Activated naive CD8-positive, alpha-beta T cell (primary cell): ENCODE data around the gene ANKRD44.

Source experiments
- H3K27ac Mint-ChIP-seq: one replicate; pipeline ENCODE4 v1.8.0; 2021; ENCODE audit warnings: mixed read lengths
- H3K27me3 Mint-ChIP-seq: one replicate; pipeline ENCODE4 v1.8.0; 2021; ENCODE audit warnings: mixed read lengths
- H3K36me3 Mint-ChIP-seq: one replicate; pipeline ENCODE4 v1.8.0; 2021; ENCODE audit warnings: mixed read lengths
- H3K4me1 Mint-ChIP-seq: one replicate; pipeline ENCODE4 v1.8.0; 2021; ENCODE audit warnings: low read depth, mixed read lengths
- H3K4me3 Mint-ChIP-seq: one replicate; pipeline ENCODE4 v1.8.0; 2021; ENCODE audit warnings: mild to moderate bottlenecking, mixed read lengths
- H3K9me3 Mint-ChIP-seq: one replicate; pipeline ENCODE4 v1.8.0; 2021; ENCODE audit warnings: low read depth, mixed read lengths

Gene ANKRD44

DNA sequence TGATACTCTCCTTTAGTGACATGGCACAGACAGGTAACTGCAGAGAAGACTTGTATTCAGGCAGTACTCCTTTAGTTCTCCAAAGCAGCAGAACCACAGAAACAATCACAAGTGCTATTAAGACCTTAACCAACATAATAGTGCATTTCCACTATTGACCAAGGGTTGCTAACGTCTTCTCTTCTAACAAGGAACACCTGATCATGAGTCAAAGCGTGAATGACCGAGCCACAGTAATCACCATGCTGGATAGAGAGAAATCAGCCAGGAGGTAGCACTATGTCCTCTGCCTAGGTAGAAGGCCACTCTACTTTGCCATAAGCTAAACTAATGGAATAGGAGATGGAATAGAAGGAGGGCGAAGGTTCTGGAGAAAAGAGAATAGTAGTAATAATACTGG lies 161.0 kb downstream of the ANKRD44 start:
- no peak overlapping the region for H3K4me3 Mint-ChIP-seq
- H3K27me3 Mint-ChIP-seq, result no peaks in the 10 kb centered on the region
- H3K4me1 Mint-ChIP-seq, result peaks cover 93% of the 10 kb centered on the region
- peaks cover 10% of the 10 kb centered on the region for H3K36me3 Mint-ChIP-seq
- H3K9me3 Mint-ChIP-seq, result no peaks in the 10 kb centered on the region
- peak overlapping the region; percentile 99 for H3K27ac Mint-ChIP-seq

DNA sequence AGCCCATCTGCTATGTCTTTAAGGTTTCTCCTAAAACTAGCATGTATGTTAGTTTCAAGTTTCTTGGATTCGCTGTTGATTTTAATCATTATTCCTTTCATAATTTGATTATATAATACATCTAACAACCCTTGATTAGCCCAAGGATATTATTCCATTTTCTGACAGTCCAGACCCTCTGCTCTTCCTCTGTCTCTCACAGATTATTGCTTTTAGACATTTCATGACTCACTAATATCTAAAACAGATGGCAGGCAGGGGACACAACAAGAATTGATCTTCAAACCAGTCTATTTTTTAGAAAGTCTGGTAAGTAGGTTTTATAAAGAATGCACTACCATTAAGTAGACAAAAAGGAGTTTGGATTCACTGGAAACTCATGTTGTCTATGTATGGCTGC lies 162.2 kb downstream of the ANKRD44 start:
- H3K36me3 Mint-ChIP-seq, result peaks cover 10% of the 10 kb centered on the region
- H3K4me1 Mint-ChIP-seq, result peaks cover 91% of the 10 kb centered on the region
- H3K27ac Mint-ChIP-seq, result peak overlapping the region; percentile 99

DNA sequence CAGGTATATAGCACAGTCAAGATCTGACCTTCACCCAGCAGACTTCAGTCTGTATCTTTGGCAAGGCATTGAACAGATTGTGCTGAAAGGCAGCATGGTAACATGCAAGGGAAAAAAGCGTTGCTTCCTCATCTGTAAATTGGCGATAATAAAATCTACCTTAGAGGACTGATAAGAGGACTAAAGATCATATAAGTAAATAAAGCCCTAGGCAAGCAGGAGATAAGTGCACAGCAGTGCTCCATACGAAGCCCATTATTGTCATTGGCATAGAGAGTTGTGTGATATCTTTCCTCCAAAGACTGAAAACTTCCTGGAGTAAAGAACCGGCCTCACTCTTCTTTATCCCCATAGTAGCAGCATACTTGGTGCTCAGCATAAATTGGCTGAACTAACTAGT lies 162.6 kb downstream of the ANKRD44 start:
- Mint-ChIP-seq H3K4me1 (peaks cover 86% of the 10 kb centered on the region), H3K36me3 (peaks cover 10% of the 10 kb centered on the region), H3K9me3 (no peaks in the 10 kb centered on the region), H3K27me3 (no peaks in the 10 kb centered on the region), H3K27ac (peak overlapping the region; percentile 99), H3K4me3 (no peak overlapping the region)

More for the DNA sequence above, 162.2 kb downstream of the ANKRD44 start:
- Mint-ChIP-seq H3K27me3 (no peaks in the 10 kb centered on the region), H3K4me3 (no peak overlapping the region), H3K9me3 (no peaks in the 10 kb centered on the region)

DNA sequence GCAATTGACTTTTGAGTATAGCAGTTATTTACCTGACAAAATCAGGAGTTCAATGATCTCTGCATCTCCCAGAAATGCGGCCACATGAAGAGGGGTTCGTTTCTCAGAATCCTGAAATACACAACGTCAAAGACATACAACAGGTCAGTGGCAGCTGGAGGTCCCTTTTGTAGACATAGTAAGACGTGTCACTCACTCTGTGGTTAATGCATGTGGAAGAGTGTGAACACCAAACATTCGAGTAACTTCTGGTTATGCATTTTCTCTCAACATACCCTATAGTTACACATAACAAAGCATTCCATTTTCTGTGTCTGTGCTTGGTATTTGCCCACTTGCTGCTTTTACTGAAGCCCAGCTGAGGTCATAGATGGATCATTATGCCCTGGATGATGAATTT lies 163.6 kb downstream of the ANKRD44 start:
- Mint-ChIP-seq H3K27me3 (no peaks in the 10 kb centered on the region), H3K36me3 (peaks cover 10% of the 10 kb centered on the region), H3K9me3 (no peaks in the 10 kb centered on the region), H3K4me1 (peaks cover 84% of the 10 kb centered on the region), H3K27ac (peak overlapping the region; percentile 99), H3K4me3 (no peak overlapping the region)

DNA sequence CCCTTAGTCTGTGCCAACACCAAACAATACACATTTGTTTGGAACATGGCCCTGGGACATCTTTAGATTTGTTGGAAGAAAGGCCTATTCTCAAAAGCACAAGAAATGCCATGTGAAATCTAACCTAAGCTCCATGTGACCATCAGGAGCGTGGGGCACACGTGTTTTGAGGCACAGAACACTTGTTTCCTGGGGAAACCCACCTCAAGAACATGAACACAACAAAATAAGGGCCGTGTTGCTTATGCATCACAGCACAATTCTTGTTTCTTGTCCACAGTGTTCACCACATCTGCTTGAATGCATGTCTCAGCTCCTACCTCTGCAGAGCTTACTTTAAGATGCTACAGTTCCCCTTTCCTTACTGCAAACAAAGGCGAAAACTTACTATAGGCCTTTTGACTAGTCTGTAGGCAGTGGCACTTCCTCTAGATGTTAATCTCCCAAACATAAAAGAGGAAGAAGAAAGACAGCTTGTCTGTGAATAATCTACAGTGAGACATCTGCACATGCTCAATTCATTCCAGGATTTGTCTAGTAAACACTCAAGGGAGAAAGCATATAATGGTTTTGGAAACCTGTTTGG lies 165.0 kb downstream of the ANKRD44 start:
- Mint-ChIP-seq H3K36me3 (peaks cover 10% of the 10 kb centered on the region), H3K27ac (peak overlapping the region; percentile 99), H3K9me3 (no peaks in the 10 kb centered on the region), H3K27me3 (no peaks in the 10 kb centered on the region), H3K4me1 (peaks cover 83% of the 10 kb centered on the region), H3K4me3 (peak overlapping the region; percentile 58)

DNA sequence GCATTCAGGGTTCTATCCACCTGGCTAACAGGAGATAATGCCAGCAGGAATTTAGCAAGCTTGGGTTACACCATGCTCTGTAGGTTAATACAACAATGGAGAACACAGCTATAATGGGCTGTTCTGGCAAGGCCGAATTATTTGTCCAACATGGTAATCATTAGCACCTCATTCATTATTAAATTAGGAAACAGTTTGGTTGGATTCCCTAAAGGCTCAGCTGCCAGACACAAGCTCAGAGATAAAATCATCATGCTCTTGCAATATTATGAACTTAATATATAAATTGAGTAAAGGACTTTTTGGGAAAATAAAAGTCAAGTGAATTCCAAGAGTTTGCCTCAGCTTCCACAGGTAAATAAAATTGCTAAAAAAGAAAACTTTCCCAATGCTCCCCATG lies 166.4 kb downstream of the ANKRD44 start:
- Mint-ChIP-seq H3K4me3 (no peak overlapping the region), H3K27ac (peak overlapping the region; percentile 91), H3K9me3 (no peaks in the 10 kb centered on the region), H3K4me1 (peaks cover 81% of the 10 kb centered on the region), H3K36me3 (peaks cover 6% of the 10 kb centered on the region), H3K27me3 (no peaks in the 10 kb centered on the region)

DNA sequence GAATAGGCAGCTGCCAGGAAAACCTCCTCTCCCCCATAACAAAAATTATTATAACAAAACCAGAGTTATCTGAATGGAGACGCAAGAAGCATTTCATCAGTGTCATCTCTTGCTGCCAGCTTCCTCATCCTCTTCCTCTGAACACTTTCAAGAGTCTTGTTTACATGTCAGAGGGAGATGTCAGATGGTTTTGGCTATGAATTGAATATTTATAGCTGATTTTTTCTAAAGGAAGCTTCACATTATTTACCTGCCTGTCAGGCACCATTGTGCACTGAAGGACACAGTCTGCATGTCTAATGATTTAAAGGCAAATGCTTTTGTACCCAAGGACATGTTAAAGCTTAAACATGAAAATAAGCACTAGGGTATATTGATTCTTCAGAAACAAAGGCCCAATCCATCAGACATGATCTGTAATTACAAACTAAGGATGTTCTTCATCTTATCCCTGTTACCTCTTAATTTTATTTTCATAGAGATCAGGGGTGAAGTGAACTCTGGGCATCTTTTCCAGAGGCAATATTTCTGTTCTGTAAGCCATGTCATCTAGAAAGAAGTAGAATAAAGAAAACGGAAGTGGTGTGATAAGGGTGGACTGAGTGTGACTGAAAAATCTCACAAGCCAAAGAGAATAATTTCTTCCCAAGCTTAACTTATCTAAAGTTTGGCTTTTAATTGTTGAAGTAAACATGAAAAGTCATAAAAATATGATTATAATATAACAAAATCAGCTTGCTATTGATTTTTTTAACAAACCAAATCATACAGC lies 168.7 kb downstream of the ANKRD44 start:
- Mint-ChIP-seq H3K27me3 (no peaks in the 10 kb centered on the region), H3K36me3 (peaks cover 9% of the 10 kb centered on the region), H3K9me3 (no peaks in the 10 kb centered on the region), H3K4me3 (no peak overlapping the region), H3K4me1 (peaks cover 81% of the 10 kb centered on the region), H3K27ac (peak overlapping the region; percentile 68)

DNA sequence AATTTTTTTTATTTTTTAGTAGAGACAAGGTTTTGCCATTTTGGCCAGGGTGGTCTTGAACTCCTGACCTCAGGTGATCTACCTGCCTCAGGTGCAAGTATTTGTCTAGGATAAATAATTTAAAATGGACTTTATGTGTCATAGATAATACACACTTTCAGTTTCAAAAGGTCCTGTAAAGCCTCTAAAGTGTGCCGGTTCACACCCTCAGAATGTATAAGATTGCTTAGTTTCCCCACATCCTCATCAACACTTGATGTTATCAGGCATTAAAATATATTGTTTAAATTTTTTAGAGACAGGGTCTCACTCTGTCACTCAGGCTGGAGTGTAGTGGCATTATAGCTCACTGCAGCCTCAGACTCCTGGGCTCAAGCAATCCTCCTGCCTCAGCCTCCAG lies 170.5 kb downstream of the ANKRD44 start:
- H3K27ac Mint-ChIP-seq, result peak overlapping the region; percentile 76
- peaks cover 19% of the 10 kb centered on the region for H3K36me3 Mint-ChIP-seq
- H3K9me3 Mint-ChIP-seq, result no peaks in the 10 kb centered on the region
- no peaks in the 10 kb centered on the region for H3K27me3 Mint-ChIP-seq
- peaks cover 83% of the 10 kb centered on the region for H3K4me1 Mint-ChIP-seq
- no peak overlapping the region for H3K4me3 Mint-ChIP-seq

DNA sequence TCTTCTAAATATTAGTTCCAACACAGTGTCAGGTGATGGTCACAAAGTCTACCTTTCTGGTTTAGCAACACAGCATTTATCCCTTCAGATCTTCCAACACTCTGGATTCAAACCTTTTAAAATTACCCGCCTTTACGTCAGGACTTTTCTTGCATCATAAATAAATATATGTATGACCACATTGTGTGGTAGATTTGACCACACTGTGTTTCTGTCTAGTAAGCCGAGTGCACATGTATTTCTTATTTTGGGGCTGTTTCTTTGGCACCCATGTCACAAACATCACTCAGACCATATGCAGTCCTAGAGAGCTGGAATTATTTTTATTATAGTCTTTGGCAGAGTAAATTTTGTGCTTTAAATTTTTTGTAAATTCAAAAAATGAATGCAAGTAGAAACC lies 172.1 kb downstream of the ANKRD44 start:
- no peaks in the 10 kb centered on the region for H3K9me3 Mint-ChIP-seq
- H3K36me3 Mint-ChIP-seq, result peaks cover 23% of the 10 kb centered on the region
- no peaks in the 10 kb centered on the region for H3K27me3 Mint-ChIP-seq
- H3K4me1 Mint-ChIP-seq, result peaks cover 84% of the 10 kb centered on the region
- peak overlapping the region; percentile 64 for H3K4me3 Mint-ChIP-seq
- H3K27ac Mint-ChIP-seq, result peak overlapping the region; percentile 91

DNA sequence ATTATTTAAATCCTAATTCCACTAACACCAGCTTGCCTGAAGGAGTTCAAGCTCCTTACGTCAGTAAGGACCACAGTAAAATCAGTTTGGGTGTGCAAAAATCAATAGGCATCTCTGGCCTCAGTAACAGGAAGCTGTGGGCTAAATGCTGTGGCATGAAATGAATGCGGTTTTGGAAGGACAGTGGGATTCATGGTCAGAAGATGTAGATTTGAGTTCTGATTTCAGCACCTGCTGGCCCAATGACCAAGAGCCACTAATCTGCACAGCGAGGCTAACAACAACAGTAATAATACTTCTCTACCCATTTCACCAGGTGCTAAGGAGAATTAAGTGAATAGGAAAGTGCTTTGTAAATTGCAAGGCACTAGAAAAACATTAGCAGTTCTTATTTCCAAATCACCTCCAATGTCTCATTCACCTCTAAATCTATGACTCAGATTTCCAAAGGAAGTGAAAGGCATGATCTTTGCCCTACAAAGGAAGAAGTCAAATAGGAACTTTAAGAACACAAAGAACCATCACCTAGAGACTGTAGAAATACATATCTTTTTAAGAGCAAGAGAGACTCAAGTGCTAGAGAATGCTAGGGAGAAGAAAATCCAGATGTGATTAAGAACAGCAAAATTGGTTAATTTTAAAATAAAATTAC lies 172.6 kb downstream of the ANKRD44 start:
- H3K27me3 Mint-ChIP-seq, result no peaks in the 10 kb centered on the region
- peak overlapping the region; percentile 64 for H3K4me3 Mint-ChIP-seq
- H3K4me1 Mint-ChIP-seq, result peaks cover 89% of the 10 kb centered on the region
- peaks cover 25% of the 10 kb centered on the region for H3K36me3 Mint-ChIP-seq
- H3K9me3 Mint-ChIP-seq, result no peaks in the 10 kb centered on the region
- peak overlapping the region; percentile 91 for H3K27ac Mint-ChIP-seq

DNA sequence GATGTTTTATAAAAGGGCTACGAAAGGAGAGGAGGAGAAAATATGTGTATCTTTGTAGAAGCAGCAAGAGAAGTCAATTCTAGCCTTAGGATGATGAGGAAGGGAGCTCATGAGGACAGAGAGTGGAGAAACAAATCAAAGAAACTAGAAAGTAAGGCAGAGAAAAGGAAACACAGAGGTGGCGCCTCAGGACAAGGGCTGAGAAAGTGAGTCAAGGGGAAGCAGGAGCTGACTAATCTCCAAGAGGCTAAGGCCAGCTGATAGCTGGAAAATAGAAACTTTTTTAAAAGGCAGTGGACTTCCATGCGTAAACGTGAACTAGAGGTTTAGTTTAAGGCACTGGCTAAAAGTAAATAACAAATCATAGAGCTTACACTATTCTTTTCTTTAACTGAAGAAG lies 173.3 kb downstream of the ANKRD44 start:
- H3K4me1 Mint-ChIP-seq, result peaks cover 92% of the 10 kb centered on the region
- no peaks in the 10 kb centered on the region for H3K27me3 Mint-ChIP-seq
- H3K9me3 Mint-ChIP-seq, result no peaks in the 10 kb centered on the region
- peak overlapping the region; percentile 91 for H3K27ac Mint-ChIP-seq
- peaks cover 29% of the 10 kb centered on the region for H3K36me3 Mint-ChIP-seq
- H3K4me3 Mint-ChIP-seq, result peak overlapping the region; percentile 64

DNA sequence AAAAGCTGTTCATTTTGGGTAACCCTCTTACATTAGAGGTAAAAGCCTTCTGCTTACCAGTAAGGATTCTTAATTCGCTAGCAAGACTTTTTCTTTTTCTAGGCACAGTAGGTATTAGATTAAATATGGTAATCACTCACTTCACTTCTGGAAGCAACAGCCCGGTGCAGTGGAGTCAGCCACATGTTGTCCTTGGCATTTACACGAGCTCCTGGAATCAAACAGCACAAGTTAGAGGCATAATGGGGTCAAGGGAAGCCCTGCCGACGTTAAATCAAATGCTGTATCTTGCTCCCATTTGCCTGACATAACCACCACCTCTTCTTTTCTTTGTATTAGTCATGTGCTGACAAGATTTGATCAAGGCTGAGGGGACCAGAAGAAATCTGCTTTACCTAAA lies 174.1 kb downstream of the ANKRD44 start:
- Mint-ChIP-seq H3K9me3 (no peaks in the 10 kb centered on the region), H3K36me3 (peaks cover 29% of the 10 kb centered on the region), H3K27me3 (no peaks in the 10 kb centered on the region), H3K4me3 (peak overlapping the region; percentile 64), H3K27ac (peak overlapping the region; percentile 91), H3K4me1 (peaks cover 92% of the 10 kb centered on the region)

DNA sequence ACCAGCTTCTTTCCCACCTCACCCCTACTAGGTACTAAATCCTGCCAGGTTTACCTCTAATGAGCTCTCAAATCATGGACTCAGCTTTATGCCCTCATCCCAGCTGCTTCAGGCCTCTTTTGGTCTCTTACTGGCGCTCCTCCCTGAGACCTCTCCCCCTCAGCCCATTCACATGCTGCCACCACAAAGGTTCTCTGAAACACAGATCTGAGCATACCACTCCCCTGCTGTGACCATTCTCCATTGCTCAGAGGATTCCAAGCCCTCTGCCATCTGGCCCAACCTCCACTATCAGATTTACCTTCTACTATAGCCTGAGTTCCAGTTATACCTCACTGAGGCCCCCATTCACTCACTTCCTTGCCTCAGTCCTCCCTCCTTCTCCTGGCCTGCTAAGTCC lies 174.8 kb downstream of the ANKRD44 start:
- Mint-ChIP-seq H3K9me3 (no peaks in the 10 kb centered on the region), H3K27ac (peak overlapping the region; percentile 91), H3K27me3 (no peaks in the 10 kb centered on the region), H3K36me3 (peaks cover 29% of the 10 kb centered on the region), H3K4me3 (peak overlapping the region; percentile 41), H3K4me1 (peaks cover 90% of the 10 kb centered on the region)

DNA sequence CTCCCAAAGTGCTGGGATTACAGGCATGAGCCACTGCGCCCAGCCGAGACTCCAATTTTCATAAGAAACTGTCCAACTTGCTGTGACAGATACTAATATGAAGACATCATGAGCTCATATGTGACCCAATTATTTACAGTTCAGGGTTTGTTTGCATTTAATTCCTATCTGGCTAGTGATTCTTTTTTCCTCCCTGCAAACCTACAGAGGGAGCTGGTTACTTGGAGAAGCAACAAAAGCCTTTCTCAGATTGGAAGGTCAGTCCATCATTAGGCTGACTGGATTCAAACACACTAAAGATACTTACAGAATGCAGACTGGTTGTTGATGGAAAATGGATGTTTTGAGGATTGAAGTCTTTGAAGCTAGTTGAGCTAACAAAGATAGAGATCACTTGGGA lies 176.4 kb downstream of the ANKRD44 start:
- H3K27ac Mint-ChIP-seq, result peak overlapping the region; percentile 91
- peaks cover 94% of the 10 kb centered on the region for H3K4me1 Mint-ChIP-seq
- no peaks in the 10 kb centered on the region for H3K27me3 Mint-ChIP-seq
- no peaks in the 10 kb centered on the region for H3K9me3 Mint-ChIP-seq
- H3K4me3 Mint-ChIP-seq, result no peak overlapping the region
- H3K36me3 Mint-ChIP-seq, result peaks cover 31% of the 10 kb centered on the region

DNA sequence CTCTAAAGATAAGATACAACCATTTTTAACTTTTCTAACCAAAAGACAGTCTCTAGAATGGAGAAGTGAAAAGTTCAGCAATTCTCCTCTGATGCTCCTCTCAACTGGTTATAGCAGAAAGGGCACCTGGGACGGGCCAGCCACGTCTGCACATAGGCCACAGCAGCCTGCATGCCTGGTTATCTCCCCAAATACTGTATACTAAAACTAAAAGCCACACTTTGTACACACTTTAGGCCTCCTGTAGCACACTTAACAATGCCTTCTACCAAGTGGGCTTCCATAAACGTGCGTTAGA lies 179.1 kb downstream of the ANKRD44 start:
- H3K4me1 Mint-ChIP-seq, result peaks cover 86% of the 10 kb centered on the region
- H3K27me3 Mint-ChIP-seq, result no peaks in the 10 kb centered on the region
- H3K36me3 Mint-ChIP-seq, result peaks cover 33% of the 10 kb centered on the region
- no peaks in the 10 kb centered on the region for H3K9me3 Mint-ChIP-seq
- H3K4me3 Mint-ChIP-seq, result peak overlapping the region; percentile 23
- peak overlapping the region; percentile 86 for H3K27ac Mint-ChIP-seq
